GM12865 (cell line): Measurements from ENCODE around the gene CCL22.

Experiments
- DNase-seq: peaks from one replicate; pipeline ENCODE4 v3.0.0; 2010; ENCODE audit warnings: low read depth
- H3K4me3 ChIP-seq: 2 replicates; pipeline ENCODE4 v1.5.1; 2011; ENCODE audit warnings: mild to moderate bottlenecking, low read depth, low read length, control low read depth
- TF ChIP-seq, protein P1 (sequence below): IDR thresholded peaks from 2 replicates; pipeline ENCODE4 v1.5.1; 2011; ENCODE audit warnings: low read length, control low read depth, low read depth, inconsistent platforms; ENCODE audit not compliant: insufficient read depth; ENCODE audit errors: missing control alignments

CCL22 gene, protein sequence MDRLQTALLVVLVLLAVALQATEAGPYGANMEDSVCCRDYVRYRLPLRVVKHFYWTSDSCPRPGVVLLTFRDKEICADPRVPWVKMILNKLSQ

DNA sequence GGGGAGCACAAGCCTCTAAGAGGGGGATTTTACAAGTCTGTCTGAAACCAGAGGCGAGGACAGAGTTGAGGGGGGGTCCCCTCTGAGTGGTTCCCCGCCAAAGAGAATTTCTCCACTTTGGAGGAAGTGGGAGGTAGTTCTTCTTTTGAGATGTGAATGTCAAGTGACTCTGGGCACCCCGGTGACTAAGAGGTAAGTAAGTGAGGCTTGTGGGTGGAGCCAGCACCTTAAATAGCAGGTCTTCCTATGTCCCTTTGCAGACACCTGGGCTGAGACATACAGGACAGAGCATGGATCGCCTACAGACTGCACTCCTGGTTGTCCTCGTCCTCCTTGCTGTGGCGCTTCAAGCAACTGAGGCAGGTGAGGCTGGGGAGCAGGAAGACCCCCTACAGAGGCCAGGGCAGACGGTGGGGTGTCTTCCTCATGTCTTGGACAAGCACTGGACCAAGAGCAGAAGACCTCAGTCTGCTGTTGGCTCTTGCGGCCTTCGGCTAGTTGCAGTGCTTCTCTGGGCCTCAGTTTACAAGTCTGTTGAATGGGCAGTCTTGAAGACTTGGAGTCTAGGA is at the start of gene CCL22:
CCL22 (plus strand) TSS at position 257 of the 569 bp plus-strand sequence; CDS start at position 291, 34 bp downstream.
- TF ChIP-seq, protein P1, sequence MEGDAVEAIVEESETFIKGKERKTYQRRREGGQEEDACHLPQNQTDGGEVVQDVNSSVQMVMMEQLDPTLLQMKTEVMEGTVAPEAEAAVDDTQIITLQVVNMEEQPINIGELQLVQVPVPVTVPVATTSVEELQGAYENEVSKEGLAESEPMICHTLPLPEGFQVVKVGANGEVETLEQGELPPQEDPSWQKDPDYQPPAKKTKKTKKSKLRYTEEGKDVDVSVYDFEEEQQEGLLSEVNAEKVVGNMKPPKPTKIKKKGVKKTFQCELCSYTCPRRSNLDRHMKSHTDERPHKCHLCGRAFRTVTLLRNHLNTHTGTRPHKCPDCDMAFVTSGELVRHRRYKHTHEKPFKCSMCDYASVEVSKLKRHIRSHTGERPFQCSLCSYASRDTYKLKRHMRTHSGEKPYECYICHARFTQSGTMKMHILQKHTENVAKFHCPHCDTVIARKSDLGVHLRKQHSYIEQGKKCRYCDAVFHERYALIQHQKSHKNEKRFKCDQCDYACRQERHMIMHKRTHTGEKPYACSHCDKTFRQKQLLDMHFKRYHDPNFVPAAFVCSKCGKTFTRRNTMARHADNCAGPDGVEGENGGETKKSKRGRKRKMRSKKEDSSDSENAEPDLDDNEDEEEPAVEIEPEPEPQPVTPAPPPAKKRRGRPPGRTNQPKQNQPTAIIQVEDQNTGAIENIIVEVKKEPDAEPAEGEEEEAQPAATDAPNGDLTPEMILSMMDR, result no peak
- peak within 1 kb of the TSS; percentile 57 for H3K4me3 ChIP-seq
- peak; percentile 86 for DNase-seq

DNA sequence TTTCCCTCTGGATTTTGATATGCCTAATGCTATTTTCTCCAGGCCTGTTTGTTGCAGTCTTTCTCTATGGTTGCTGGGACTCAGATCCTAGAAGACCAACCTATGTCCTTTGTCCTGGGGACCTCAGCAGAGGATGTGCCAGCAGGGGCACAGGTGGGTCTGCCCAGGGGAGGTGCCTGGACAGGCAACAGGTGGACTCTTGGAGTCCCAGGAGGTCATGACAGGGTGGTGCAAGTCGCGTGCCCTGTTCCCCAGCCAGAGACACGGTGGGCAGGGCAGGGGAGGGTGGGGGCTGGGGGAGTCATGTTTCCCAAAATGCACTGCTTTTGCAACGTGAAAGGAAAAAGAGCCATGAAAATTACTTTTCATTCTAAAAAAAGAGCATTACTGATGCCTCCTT is 47.8 kb upstream of the CCL22 start:
- H3K4me3 ChIP-seq, result no peak overlapping the region
- TF ChIP-seq, protein P1, result no peak
- no peak for DNase-seq

DNA sequence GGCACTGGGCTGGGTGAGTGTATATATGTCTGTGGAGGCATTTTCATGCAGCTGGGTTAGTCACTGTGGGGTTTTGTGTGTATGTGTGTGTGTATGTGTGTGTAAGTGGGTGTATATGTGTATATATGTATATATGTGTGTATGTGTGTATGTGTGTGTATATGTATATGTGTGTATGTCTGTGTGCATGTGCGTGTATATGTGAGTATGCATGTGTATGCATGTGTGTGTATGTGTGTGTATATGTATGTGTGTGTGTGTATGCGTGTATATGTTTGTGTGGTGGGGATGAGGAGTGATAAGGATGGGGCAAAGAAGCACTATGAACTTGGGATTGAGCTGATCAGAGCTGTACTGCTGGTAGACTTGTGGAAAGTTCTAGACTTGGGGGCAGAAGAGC is 45.1 kb upstream of the CCL22 start:
- DNase-seq, result no peak
- TF ChIP-seq, protein P1, result no peak
- H3K4me3 ChIP-seq, result no peak overlapping the region

DNA sequence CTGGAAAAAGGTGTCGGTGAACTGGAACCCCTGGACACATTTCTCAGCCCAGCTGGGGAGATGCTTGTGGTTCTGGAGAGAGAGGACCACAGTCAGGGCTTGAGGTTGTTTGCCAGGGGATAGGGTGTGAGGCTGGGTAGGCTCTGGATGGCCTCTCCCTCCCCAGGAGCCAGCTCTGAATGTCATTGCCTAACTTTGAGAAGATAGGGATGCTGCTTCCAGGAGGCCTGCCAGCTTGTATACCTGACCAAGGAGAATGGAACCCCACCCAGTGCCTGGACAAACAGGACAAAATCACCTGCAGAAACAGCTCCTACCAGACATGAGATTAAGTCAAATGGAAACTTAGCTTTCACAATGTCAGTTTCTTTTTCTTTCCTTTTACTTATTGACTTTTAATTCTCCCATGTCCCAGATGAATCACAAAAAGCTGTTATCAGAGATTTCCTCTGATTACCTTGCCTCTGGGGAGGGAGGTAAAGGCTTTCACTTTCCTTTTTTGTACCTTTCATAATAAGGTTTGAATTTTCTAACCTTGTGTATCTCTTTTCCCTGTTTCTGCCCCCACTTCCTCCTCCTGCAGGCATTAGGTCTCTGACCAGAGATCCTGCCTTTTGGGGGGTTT is 44.3 kb upstream of the CCL22 start:
- DNase-seq, result peak; percentile 41

DNA sequence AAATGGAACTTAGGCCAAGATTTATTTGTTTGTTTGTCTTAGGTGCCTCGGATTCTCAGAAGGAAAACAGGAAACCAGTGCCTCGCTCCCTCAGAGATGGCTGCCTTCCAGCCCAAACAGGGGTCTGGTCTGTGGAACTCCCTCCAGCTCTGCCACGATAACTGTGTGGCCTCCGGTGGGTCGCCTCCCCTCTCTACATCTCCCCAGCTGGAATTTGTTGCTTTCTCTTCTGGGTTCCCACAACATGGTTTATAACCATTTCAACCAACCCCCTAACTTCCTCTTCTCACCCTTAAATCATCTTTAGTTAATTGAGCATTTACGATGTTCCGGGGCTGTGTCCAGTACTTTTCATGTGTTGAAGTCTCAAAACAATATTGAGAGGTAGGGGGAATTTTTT is 43.2 kb upstream of the CCL22 start:
- no peak for DNase-seq
- TF ChIP-seq, protein P1, result no peak
- H3K4me3 ChIP-seq, result no peak overlapping the region

More for the DNA sequence above, 44.3 kb upstream of the CCL22 start:
- no peak overlapping the region for H3K4me3 ChIP-seq
- TF ChIP-seq, protein P1, result no peak

DNA sequence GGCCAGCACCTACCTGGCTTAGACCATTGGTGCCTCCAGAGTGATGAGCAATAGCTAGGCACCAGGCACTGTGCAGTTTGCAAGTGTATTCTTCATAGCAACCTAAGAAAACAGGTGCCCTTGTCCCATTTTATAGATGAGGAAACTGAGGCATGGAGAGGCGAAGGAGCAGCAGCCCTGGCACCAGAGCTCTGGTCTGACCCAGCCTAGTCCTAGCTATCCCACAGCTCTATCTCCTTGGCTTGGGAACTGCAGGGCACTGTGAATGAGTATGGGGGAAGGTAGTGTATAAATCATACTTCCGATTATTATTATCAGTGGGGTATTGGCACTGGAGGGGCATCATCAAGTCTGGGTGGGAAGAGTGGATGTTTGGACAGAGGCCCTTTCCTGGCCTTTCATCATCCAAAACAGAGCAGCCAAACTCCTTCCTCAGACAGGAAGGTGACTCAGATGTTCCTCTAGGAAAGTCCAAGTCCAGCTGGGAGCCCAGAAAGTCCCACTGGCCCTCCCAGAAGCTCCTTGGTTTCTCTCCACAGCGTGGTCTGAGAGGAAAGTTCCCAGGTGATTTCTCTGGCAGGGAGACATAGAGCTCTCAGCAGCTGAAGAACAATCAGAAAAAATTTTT is 42.1 kb upstream of the CCL22 start:
- H3K4me3 ChIP-seq, result no peak overlapping the region
- no peak for DNase-seq
- TF ChIP-seq, protein P1, result no peak
